Suprapubic skin (tissue), 4 donors: ENCODE data around the gene RASGRP3. TPM values are rescaled to one million over a fixed set of nuclear protein-coding genes. Genes with fewer than 3 reads are reported as not detected.

ENCODE experiments used
- DNase-seq, 2 donors: peaks; one replicate each; pipeline ENCODE4 v3.0.0-alpha.2; 2019; ENCODE audit warnings: low spot score in 2 of 2
- H3K27ac ChIP-seq: fragments of 200-600 bp; sonication (generic); one replicate; pipeline ENCODE4 v1.5.1; 2019
- H3K27me3 ChIP-seq: fragments of 200-600 bp; sonication (generic); one replicate; pipeline ENCODE4 v1.5.1; 2019
- H3K36me3 ChIP-seq: fragments of 200-600 bp; sonication (generic); one replicate; pipeline ENCODE4 v1.5.1; 2019
- H3K4me1 ChIP-seq: fragments of 200-600 bp; sonication (generic); one replicate; pipeline ENCODE4 v1.5.1; 2019
- H3K4me3 ChIP-seq: fragments of 200-600 bp; sonication (generic); one replicate; pipeline ENCODE4 v1.5.1; 2019; ENCODE audit warnings: mild to moderate bottlenecking
- H3K9me3 ChIP-seq: fragments of 200-600 bp; sonication (generic); one replicate; pipeline ENCODE4 v1.5.1; 2019
- CTCF ChIP-seq, 2 donors: fragments of 200-600 bp in 1 of 2; fragments of 450-650 bp in 1 of 2; sonication (generic) in 1 of 2; IDR thresholded peaks; one replicate each; pipeline ENCODE4 v1.5.1; 2016 to 2019; ENCODE audit warnings: antibody characterized with exemption in 2 of 2, mild to moderate bottlenecking in 1 of 2, moderate library complexity in 1 of 2
- EP300 ChIP-seq: sonication (generic); formaldehyde crosslinking; IDR thresholded peaks from one replicate; pipeline ENCODE4 v1.6.1; 2017; ENCODE audit warnings: antibody characterized with exemption
- POLR2A ChIP-seq, 2 donors: fragments of 450-650 bp; IDR thresholded peaks; one replicate each; pipeline ENCODE4 v1.6.1; 2017; ENCODE audit warnings: antibody characterized with exemption in 2 of 2, mild to moderate bottlenecking in 2 of 2, moderate library complexity in 2 of 2
- POLR2AphosphoS5 ChIP-seq, 3 donors: sonication (generic); formaldehyde crosslinking; IDR thresholded peaks; one replicate each; pipeline ENCODE4 v1.6.1; 2017; ENCODE audit warnings: antibody characterized with exemption in 3 of 3
- WGBS: methylation state at CpG from one replicate; pipeline ENCODE4 v1.1.5; 2018; 5-methylcytosine and 5-hydroxymethylcytosine counted together
- total RNA-seq, 4 donors: library from RNA; depleted of rRNA; stranded (reverse); fragments of >200 nt; gene quantifications; one replicate each; pipeline ENCODE4 v1.1.0, GENCODE V29; 2016

RASGRP3 gene
- total RNA-seq, 4 donors from 2014 or later, result 4.1 to 11.1 (median 6.4) TPM

- no peak for DNase-seq
- Histone ChIP-seq H3K4me3 (no peak overlapping the region), H3K27ac (no peak overlapping the region), H3K4me1 (no peaks in the 10 kb centered on the region), H3K27me3 (no peaks in the 10 kb centered on the region), H3K9me3 (no peaks in the 10 kb centered on the region), H3K36me3 (no peaks in the 10 kb centered on the region)
- TF ChIP-seq CTCF (IDR thresholded peaks at IDR 0.05) (no peak), POLR2AphosphoS5 (IDR thresholded peaks at IDR 0.05) (no peak), EP300 (no peak), POLR2A (IDR thresholded peaks at IDR 0.05) (no peak)
- 72% methylated on average over 1 of the region's 1 CpG for WGBS
Measured at GRCh38 chr2:33503002-33503401, 26.6 kb downstream of the RASGRP3 start.

GRCh38 chr2:33505966-33506365 is 29.5 kb downstream of the RASGRP3 start:
- TF ChIP-seq POLR2AphosphoS5 (IDR thresholded peaks at IDR 0.05) (no peak), EP300 (no peak), CTCF (IDR thresholded peaks at IDR 0.05) (no peak), POLR2A (IDR thresholded peaks at IDR 0.05) (no peak)
- 50% methylated on average over 1 of the region's 1 CpG for WGBS
- Histone ChIP-seq H3K27me3 (no peaks in the 10 kb centered on the region), H3K27ac (peak overlapping the region; percentile 1), H3K9me3 (no peaks in the 10 kb centered on the region), H3K4me3 (no peak overlapping the region), H3K36me3 (no peaks in the 10 kb centered on the region), H3K4me1 (no peaks in the 10 kb centered on the region)
- DNase-seq, result no peak

- WGBS, result 66% methylated on average over 5 of the region's 5 CpGs
Measured at GRCh38 chr2:33509908-33510585, 33.6 kb downstream of the RASGRP3 start.

GRCh38 chr2:33510586-33510968 is 34.1 kb downstream of the RASGRP3 start:
- H3K4me3 ChIP-seq, result no peak overlapping the region
- H3K27ac ChIP-seq, result no peak overlapping the region
- WGBS, result 86% methylated on average over 4 of the region's 4 CpGs
- no peaks in the 10 kb centered on the region for H3K36me3 ChIP-seq
- TF ChIP-seq POLR2AphosphoS5 (IDR thresholded peaks at IDR 0.05) (no peak), EP300 (no peak)
- no peak for DNase-seq
- H3K27me3 ChIP-seq, result no peaks in the 10 kb centered on the region
- H3K4me1 ChIP-seq, result no peaks in the 10 kb centered on the region
- no peaks in the 10 kb centered on the region for H3K9me3 ChIP-seq

More at GRCh38 chr2:33509908-33510585, 33.6 kb downstream of the RASGRP3 start:
- H3K4me3 ChIP-seq, result no peak overlapping the region
- no peak for DNase-seq
- H3K27me3 ChIP-seq, result no peaks in the 10 kb centered on the region
- no peaks in the 10 kb centered on the region for H3K4me1 ChIP-seq
- H3K27ac ChIP-seq, result no peak overlapping the region
- no peaks in the 10 kb centered on the region for H3K36me3 ChIP-seq
- TF ChIP-seq CTCF (IDR thresholded peaks at IDR 0.05), result no peak
- TF ChIP-seq POLR2AphosphoS5 (IDR thresholded peaks at IDR 0.05), result no peak
- no peak for TF ChIP-seq POLR2A (IDR thresholded peaks at IDR 0.05)
- TF ChIP-seq EP300, result no peak
- H3K9me3 ChIP-seq, result no peaks in the 10 kb centered on the region

- H3K27ac ChIP-seq, result no peak overlapping the region
- no peaks in the 10 kb centered on the region for H3K9me3 ChIP-seq
- no peaks in the 10 kb centered on the region for H3K27me3 ChIP-seq
- H3K36me3 ChIP-seq, result no peaks in the 10 kb centered on the region
- DNase-seq, result no peak
- H3K4me3 ChIP-seq, result no peak overlapping the region
- 89% methylated on average over 1 of the region's 1 CpG for WGBS
- H3K4me1 ChIP-seq, result no peaks in the 10 kb centered on the region
- no peak for TF ChIP-seq POLR2A (IDR thresholded peaks at IDR 0.05)
- no peak for TF ChIP-seq CTCF (IDR thresholded peaks at IDR 0.05)
- TF ChIP-seq POLR2AphosphoS5 (IDR thresholded peaks at IDR 0.05), result no peak
- no peak for TF ChIP-seq EP300
Measured at GRCh38 chr2:33511141-33511540, 34.7 kb downstream of the RASGRP3 start.

GRCh38 chr2:33512112-33512511 is 35.7 kb downstream of the RASGRP3 start:
- Histone ChIP-seq H3K27me3 (no peaks in the 10 kb centered on the region), H3K4me3 (no peak overlapping the region), H3K4me1 (no peaks in the 10 kb centered on the region), H3K36me3 (no peaks in the 10 kb centered on the region), H3K9me3 (no peaks in the 10 kb centered on the region), H3K27ac (no peak overlapping the region)
- 59% methylated on average over 5 of the region's 5 CpGs for WGBS
- no peak for DNase-seq
- TF ChIP-seq CTCF (IDR thresholded peaks at IDR 0.05) (no peak), POLR2A (IDR thresholded peaks at IDR 0.05) (no peak), POLR2AphosphoS5 (IDR thresholded peaks at IDR 0.05) (no peak), EP300 (no peak)
